ENCODE measurements around the gene PTN.

DNA sequence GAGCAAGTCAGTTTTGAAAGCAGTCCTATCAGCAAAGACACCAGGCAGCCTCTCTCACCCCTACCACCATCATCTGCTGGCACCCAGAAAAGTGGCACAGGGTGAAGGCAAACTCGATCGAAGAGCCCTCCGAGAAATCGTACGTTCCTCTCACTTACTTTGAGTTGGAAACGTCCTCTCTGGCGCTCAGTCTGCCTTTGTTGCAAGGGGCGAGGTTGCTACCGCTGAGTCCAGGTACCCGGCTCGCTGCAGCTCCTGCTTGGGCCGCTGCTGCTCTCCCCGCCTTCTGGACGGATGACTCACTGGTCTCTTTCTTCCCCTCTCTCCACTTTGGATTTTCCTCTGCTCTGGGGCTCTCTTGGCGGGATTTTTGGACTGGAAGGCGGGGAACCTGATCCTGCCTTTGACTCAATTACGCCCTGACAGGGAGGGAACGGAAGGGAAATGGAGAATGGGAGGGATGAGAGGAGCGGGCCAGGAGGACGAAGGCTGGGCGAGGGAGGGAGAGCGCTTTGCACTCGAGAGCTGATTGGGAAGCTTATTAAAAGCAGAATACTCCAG lies at the start of gene PTN:
- no peak for TF ChIP-seq POLR2A (IDR thresholded peaks at IDR 0.05)
- TF ChIP-seq, protein P1, sequence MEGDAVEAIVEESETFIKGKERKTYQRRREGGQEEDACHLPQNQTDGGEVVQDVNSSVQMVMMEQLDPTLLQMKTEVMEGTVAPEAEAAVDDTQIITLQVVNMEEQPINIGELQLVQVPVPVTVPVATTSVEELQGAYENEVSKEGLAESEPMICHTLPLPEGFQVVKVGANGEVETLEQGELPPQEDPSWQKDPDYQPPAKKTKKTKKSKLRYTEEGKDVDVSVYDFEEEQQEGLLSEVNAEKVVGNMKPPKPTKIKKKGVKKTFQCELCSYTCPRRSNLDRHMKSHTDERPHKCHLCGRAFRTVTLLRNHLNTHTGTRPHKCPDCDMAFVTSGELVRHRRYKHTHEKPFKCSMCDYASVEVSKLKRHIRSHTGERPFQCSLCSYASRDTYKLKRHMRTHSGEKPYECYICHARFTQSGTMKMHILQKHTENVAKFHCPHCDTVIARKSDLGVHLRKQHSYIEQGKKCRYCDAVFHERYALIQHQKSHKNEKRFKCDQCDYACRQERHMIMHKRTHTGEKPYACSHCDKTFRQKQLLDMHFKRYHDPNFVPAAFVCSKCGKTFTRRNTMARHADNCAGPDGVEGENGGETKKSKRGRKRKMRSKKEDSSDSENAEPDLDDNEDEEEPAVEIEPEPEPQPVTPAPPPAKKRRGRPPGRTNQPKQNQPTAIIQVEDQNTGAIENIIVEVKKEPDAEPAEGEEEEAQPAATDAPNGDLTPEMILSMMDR (IDR thresholded peaks at IDR 0.05), result no peak

All from breast epithelium (tissue), 3 donors.